HG02938 (cell line): ENCODE measurements around the gene MAF.

Experiments
- ATAC-seq: cut with Tn5 transposase; IDR thresholded peaks from one replicate; pipeline ENCODE4 v1.9.1; 2021; ENCODE audit warnings: mild to moderate bottlenecking, moderate library complexity; ENCODE audit not compliant: unreplicated experiment

The MAF gene

DNA sequence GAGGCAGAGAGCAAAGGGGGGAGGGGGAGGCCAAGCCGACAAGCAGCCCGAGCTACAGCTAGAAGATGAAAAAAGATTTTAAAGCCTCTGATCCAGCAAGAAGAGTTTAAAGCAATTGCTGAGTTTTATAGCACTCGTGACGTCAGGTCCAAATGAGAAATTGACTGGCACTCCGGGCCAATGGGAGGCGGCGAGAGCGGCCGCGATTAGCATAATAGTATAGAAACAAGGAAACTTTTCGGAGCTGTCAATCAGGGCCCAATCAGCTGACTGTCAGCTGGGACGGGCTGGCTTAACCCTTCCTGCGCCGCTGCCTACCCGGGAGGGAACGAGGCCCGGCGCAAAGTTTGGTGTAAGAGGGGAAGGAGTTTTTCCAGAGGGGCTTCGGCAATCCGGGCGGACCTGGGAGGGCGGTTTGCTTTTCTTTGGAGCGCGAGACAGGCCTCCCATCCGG is at the start of gene MAF:
Gene MAF (minus strand): TSS at position 100 of the 454 bp plus-strand sequence. CDS start 835 bp downstream, outside the sequence.
- ATAC-seq = no peak

DNA sequence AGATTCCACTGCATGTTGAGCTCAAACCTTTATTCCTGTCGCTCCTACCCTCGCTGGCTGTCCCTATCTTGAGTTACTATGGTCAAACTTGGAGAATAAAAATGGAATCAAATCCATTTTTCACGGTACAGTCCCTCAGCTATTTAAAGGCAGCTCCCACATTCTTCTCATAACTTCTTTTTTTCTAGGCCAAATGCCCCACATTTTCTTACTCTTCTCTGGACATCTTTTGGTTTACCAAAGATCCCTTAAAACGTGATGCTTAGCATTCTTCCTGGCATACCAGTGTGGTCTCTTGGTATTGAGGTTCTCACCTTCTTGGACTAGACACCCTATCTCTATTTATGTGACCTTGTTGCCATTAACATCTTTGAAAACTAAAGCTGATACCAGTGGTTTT is 48.3 kb upstream of the MAF start:
- no peak for ATAC-seq

DNA sequence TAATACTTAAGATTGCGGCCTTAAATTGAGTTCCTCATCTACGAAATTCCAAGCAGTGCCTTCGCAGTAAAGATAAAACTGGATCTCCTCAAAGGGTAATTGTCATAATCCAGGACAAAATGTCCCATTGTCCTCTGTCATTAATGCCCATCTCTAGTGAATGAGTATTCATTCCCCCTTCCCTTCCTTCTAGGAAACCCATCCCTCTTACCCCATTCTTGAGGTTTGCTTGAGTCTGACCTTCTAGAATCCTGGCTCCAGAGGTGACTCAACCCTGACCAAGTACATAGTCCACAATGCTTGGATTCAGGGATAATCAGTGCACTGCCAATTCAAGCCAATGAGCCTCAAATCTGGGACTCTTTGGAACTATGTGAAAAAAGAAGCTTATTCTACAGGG is 47.0 kb upstream of the MAF start:
- ATAC-seq = no peak

- ATAC-seq = no peak
Measured at GRCh38 chr16:79645701-79646100, 45.2 kb upstream of the MAF start.

GRCh38 chr16:79644971-79645667 is 44.6 kb upstream of the MAF start:
- ATAC-seq = no peak

DNA sequence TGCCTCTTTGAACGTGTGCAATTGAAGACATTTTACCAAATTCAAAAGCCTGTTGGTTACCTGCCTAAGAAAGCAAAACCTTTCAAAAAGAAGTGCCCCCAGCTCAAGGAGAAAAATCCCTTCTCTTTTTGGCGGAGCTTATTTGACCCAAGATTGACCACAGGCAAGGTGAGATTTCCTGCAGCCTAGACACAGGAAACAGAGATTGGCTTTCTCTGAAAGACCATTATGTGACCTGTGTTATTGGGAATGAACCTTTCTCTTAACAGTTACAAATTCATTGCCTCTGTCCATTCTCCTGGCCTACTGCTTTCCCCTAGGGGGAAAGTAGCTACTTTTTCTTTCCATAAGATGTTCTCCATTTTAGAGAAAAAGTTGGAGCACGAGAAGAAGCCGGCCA is 42.1 kb upstream of the MAF start:
- ATAC-seq = no peak

DNA sequence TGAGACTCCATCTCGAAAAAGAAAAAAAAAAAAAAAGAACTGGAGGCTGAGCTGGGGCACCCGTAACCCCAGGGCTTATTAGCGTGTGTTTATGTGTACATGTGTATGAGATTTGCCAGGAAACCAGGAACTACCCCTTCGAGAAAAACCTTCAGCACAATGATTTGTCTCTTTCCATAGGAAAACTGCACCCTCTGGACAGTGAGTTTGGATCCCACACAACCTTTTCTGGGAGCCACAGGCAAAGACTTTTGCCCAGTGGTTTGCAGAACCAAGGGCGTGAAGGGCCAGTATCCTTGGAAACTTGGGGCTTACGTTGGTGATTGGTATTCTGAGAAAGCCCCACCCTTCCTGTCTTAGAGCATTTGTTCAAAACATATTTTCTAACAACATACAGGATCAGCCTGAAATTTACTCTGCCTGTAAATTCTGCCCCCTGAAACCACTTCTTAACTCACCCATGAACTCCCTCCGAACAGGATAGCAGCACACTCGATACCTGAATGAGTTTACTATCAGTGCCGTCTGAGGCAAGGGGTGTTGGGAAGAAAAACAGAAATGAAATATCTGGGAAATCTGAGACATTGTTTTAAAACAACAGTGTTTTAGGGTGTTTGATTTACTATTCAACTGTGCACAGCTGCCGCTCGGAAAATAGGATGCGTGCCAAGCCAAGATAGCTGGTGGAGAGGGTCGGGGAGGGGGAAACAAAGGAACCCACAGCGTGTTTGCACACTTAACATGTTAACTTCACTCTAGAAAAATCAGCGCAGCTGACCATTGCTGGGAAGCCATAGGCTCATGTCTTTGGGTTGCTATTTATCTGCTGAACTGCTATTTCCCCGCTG is 40.2 kb upstream of the MAF start:
- ATAC-seq = no peak

DNA sequence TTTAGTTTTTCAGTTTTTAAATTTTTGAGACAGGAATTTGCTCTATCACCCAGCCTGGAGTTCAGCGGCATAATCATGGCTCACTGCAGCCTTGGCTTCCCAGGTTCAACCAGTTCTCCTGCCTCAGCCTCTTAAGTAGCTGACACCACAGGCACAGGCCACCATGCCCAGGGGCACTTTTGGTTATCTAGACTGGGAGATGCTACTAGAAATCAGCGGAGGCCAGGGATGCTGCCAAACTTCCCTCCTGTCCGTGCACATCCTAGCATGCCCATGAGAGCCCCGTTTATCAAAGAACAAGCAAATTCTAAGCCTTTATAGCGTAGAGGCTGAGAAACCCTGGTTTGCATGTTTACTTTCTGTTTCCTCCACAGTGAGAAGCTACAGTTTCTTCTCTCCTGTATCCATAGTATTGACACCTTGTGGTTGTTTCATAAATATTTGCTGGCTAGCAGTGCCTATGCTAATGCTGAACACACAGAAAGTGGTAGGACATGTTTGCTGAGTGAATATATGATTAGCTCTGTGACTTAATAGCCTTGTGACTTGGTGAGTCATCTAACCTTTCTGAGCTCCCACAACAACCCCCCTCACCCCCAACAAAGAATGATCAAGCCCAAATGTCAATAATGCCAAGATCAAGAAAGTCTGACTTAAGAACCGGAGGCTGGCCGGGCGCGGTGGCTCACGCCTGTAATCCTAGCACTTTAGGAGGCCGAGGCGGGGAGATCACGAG is 39.2 kb upstream of the MAF start:
- no peak for ATAC-seq

DNA sequence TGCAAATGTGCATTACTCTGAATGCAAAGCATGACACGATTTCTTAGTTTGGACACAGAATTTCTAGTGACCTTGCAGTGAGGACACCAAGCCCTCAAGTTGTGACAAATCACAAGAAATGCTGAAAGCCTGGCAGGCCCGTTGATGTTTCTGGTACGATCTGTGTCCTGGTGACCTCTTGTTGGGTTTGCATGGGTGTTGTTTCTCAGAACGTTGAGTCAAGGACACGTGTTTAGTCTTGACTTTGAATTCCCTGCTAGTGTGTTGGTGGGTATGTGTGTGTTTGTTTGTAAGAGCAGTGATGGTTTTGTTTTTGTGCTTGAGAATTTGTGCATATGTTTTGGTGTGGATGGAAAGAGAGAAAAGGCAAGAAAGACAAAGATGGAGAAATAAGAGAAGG is 37.8 kb upstream of the MAF start:
- ATAC-seq = no peak

DNA sequence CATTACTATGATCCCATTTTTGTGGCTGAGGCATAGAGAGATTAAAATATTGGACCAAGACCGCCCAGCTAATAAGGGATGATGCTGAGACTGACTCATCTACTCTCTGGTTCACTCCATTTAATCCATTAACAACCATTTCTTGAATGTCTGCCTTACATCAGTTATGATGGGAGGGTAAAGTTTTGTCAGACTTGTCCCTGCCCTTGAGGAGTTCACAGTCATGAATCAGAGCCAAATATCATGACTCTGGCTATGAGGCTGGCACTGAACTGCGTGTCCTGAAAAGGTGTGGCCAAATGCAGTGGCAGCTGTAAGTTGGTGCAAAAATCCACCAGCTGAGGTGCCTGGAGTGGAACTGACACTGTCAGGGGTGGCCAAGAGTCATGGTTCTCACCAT is 35.0 kb upstream of the MAF start:
- no peak for ATAC-seq

GRCh38 chr16:79634298-79634697 is 33.8 kb upstream of the MAF start:
- ATAC-seq = no peak

GRCh38 chr16:79632289-79632688 is 31.8 kb upstream of the MAF start:
- ATAC-seq = no peak

DNA sequence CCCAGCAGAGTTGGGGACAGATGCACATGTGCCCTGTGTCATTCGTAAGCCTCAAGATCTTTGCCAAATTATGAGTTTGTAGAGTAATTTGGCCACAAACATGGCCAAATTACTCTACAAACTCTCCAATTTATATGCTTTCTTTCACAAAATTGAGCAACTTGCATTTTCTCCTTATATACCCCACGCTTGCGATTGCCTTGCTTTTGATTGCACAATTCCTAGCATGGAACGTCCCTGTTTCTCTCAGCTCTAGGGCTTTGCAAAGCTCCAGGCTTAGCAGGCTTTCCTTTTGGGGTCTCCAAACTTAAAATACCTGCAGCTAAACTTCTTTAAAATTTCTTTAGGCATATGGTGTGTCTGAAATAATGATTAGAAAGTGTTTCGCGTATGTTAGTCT is 28.5 kb upstream of the MAF start:
- ATAC-seq = no peak

DNA sequence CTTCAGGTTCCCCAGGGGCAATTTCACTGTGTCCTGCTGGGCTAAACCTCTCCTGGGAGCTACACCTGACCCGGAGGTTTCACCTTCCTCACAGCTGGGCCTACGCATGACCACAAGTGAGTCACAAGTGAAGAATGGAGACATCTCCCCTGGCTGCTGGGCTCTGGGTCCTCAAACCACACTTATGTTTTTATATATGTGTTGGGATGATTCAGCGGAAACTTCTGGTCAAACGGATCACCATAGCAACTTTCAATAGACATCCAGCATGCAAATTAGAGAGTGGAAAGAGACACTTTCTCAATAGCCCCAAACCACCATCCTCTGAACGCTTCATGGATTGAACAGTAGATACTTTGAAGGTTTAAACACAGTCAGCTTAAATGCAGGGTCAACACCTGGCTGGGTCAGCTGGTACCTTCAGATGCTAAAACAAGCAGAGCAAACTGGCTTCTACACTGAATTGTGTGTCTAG is 28.0 kb upstream of the MAF start:
- peak; percentile 95 for ATAC-seq

DNA sequence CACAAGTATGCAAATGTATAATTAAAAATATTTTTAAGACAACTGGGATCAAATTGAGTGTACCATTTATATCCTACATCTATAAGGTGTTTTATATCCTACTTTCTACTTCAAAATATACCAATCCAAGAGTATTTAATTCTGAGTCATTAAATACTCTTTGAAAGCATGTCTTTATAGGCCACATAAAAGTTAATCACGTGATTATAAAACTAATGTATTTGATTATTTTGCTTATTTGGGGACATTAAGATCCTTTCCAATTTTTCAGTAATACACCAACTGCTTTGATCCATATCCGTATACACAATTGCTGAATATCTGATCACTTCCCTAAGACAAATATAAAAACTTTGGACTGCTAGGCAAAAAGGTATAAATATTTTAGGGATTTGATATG is 26.6 kb upstream of the MAF start:
- no peak for ATAC-seq

DNA sequence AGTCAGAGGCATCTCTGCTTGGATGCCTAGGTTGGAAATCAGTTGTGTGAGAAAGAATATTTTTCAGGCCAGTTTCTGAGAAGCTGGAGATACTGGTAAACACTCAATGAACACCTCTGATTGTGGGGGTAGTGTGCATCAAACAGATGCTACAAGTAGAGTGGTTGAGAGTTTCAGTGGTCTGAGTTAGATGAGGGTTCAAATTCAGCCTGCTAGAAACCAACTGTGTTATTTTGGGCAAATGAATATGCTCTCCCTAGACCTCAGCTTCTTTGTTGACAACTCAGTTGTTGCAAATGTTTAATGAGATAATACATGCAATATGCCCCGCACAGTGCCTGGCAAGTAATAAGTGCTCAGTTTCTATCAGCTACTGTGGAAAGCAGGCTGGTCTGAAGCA is 25.2 kb upstream of the MAF start:
- no peak for ATAC-seq

DNA sequence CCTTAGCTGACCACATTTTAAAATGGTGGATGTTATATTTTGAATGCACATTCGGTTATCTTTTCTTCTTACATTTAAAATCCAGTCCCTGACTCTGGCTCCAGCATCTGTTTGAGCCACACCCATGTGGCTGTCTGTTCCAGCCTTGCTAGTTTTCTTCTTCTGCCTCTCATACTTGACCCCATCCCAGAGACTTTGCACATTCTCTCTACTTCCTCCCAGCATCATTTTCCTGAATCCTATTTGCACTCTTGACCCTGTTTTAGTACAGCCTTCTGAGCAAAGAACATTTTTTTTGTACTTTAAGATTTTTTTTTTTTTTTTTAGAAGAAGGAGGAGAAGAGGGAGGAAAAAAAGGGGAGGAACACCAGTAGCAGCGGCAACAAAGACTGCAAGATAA is 23.3 kb upstream of the MAF start:
- ATAC-seq = no peak

GRCh38 chr16:79623062-79623461 is 22.5 kb upstream of the MAF start:
- no peak for ATAC-seq

- ATAC-seq = no peak
Measured at GRCh38 chr16:79621027-79621426, 20.5 kb upstream of the MAF start.

- ATAC-seq = no peak
Measured at GRCh38 chr16:79618692-79619050, 18.1 kb upstream of the MAF start.

DNA sequence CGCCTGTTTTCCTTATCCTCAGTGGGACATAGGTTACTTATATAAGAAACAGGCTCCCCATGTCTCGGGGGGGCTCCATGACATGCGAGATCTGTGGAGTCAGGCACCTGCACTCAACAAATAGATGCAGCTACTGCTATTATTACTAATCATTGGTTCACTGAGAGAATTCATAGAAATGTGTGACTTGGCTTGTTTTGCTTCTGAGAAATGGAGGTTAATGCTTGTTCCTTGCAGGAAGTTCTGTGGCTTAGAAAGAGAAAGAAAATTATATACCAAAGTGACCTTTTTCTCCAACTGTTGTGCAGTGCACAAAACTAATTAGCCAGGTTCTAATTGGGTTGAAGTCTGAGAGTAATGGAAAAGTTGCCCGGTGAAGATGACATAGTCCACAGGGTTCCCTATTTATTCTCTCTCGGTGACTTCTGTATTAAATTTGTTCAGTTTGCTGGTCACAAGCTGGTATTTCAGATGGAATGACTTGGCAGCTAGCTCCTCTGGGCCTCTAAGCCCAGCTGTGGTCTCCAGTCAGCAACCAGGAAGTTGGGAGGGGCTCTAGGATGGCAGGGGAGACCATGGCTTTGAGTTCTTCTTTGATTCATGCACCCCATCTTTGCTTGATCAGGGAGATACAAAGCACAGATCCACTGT is 17.6 kb upstream of the MAF start:
- ATAC-seq = no peak
